SW 1271 (cell line): ENCODE results near the gene AKTIP.
"Not testable (repeated sequence)": the region's sequence is repeated elsewhere in the genome, so short reads cannot be mapped to it uniquely, and the experiment has no call there.

Experiments used
- DNase-seq, 2 experiments: peaks; one replicate each; lab custom pipeline; 2025; lab: John Stamatoyannopoulos, UW

Gene AKTIP

DNA sequence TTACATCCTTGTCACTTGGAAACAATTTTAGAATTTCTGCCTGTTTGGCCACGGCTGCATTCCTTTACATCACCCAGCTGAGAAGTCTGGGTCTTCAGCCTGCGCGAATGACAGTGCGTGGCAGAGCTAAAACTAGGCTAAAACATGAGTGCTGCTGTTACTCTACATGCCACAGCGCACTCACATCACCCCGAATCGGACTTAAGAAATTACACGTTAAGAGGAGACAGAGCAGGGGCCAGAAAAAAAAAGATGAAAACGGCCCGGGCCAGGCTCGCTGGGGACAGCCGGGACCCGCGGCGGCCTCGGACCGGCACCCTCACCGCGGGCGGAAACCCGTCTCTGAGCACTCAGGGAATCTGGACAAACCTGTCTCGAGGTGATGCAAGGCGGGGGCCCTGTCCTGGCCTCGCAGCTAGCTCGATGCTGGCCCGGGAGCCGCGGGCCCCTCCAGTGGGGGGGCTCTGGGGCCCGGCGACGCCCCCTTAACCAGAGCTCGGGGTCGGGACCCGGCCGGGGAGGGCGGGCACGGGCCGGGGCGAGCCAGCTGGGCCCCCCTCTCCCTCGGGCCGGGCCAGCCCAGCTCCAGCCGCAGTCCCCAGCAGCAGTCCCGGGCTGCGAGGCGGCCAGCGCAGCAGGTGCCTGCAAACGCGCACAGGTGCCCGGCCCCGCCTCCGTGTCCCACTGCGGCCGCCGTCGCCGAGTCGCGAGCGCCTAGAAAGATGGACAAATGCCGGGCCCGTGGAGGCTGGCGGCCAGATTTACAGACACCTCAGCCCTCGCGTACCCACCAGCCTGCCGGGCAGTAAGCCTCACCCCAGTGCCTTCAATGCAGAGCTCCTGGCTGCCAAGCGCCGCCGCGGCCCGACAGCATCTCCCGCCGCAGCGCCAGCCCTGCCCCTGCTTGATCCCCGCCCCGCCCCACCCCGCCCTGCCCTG is at the start of gene AKTIP:
AKTIP (minus strand) TSS at position 879 of the 939 bp plus-strand sequence. CDS start 2,950 bp downstream, outside the sequence.
- peak in 1 of 2 experiments; percentile 63 for DNase-seq

DNA sequence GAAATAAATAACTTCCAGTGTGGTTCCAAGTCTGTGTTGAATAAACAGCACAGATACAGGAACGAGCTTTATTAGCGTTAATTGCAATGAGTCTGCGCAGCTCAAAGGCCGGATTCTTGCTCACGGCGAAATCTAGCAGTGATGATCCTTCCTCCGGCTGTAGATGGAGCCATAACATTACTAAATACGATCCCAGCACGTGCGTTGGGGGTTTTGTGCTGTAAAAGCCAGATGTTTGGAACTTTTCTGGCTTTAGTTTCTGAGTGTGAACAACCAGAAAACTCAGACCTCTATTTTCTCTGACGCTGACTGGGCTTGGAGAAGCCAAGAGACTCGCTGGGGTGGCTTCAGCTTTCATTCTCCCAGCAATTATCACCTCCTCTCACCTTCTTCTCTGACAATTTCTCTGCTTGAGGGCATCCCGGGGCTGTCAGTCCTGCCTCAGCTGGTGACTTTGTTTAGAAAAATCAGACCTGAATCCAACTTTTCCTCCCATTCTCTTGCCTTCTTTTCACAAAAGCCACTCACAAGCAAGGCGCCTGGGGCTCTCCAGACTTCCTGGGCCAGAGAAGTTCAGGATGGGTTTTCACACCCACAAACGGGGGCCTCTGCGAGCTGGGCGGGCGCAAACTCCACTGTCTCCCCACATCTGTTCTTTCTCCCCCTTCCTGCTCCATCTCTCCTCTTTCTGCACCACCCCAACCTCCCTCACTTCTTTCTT is 47.1 kb upstream of the AKTIP start:
- peak in 1 of 2 experiments; percentile 22 for DNase-seq

DNA sequence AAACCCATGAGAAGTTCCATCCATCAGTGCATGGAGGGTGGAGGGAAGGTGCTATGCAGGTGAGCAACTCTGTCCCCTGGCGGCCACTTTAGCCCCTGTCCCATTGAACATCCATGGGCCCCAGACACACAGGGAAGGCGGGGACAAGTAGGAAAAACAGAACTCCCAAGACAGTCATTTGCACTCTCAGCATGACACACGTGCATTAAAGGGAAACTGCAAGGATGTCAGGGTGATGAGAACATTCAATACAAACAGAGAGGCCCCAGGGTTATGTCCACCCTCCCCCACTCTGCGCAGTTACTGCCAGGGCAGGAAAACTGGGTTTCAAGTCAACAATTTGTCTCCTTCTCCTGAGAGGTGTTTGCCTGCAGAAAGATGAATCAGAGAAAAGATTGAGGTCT is 44.0 kb upstream of the AKTIP start:
- no peak for DNase-seq

DNA sequence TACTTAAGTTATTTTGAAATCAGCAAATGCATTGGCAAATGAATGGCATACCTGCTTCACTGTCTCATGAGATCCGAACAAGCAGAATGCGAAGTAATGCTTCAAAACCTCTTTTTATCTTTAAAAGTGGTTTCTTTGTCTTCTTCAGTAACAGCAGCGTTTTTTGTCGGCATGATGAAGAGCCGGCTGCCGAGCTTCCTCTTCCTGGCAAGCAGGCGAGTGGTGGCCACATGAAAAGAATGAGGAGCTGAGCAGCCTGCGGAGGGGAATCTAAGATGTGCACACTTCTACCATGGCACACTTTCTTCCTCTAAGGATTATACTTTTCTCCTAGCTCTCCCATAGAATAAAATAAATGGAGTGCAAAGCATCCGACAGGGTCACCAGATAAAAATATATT is 42.4 kb upstream of the AKTIP start:
- no peak for DNase-seq

DNA sequence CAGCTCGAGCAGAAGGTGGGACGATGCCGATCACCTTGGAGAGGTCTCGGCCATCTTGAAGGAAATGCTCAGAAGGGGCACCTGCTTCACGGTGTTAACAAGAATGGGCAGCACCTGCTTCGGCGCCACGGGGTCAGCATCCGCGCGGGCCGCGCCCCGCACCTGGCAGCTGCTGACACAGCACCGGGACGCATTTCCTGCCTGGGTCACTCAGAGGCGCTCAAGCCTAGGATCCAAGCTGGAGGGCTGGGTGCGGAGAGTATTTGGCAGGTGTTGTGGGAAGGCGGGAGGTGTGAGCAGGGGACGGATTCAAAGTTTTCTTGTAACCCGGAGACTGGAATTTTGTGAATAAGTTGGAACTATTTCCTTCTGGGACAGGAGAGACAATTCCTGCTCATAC is 39.3 kb upstream of the AKTIP start:
- no peak for DNase-seq

DNA sequence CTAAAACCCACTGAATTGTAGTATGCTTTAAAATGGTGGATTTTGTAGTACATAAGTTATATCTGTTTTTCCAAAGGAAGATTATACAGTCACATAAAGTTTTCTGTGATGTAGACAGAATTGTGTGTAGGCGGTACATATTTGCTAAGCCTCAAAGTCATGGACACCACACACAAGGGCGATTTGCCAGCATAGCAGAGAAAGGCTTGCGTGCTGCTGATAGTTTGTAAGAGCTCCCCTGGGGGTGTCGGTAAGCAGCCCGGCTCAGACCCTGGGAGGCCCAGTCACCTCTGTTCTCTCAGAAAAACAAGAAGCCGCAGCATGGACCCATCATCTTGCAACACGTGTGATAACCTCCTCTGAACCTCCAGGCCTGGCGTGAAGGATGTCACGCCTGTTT is 38.3 kb upstream of the AKTIP start:
- DNase-seq: no peak

DNA sequence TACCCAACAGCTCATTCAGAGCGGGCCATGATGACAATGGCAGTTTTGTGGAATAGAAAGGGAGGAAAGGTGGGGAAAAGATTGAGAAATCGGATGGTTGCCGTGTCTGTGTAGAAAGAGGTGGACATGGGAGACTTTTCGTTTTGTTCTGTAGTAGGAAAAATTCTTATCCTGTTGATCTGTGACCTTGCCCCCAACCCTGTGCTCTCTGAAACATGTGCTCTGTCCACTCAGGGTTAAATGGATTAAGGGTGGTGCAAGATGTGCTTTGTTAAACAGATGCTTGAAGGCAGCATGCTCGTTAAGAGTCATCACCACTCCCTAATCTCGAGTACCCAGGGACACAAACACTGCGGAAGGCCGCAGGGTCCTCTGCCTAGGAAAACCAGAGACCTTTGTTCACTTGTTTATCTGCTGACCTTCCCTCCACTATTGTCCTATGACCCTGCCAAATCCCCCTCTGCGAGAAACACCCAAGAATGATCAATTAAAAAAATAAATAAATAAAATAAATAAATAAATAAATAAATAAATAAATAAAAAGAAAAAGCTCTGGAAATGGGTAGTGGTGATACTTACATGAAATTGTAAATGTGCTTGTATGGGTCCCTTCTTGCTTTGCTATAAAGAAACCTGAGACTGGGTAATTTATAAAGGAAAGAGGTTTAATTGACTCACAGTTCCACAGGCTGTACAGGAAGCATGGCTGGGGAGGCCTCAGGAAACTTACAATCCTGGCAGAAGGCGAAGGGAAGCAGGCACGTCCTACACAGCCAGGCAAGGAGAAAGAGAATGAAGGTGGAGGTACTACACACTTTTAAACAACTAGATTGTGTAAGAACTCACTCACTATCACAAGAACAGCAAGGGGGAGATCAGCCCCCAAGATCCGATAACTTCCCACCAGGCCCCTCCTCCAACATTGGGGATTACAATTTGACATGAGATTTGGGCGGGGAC is 37.0 kb upstream of the AKTIP start:
- DNase-seq: not testable (repeated sequence)

DNA sequence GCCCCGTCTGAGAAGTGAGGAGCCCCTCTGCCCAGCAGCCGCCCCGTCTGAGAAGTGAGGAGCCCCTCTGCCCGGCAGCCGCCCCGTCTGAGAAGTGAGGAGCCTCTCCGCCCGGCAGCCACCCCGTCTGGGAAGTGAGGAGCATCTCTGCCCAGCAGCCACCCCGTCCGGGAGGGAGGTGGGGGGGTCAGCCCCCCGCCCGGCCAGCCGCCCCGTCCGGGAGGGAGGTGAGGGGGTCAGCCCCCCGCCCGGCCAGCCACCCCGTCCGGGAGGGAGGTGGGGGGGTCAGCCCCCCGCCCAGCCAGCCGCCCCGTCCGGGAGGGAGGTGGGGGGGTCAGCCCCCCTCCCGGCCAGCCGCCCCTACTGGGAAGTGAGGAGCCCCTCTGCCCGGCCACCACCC is 36.3 kb upstream of the AKTIP start:
- DNase-seq: not testable (repeated sequence)

DNA sequence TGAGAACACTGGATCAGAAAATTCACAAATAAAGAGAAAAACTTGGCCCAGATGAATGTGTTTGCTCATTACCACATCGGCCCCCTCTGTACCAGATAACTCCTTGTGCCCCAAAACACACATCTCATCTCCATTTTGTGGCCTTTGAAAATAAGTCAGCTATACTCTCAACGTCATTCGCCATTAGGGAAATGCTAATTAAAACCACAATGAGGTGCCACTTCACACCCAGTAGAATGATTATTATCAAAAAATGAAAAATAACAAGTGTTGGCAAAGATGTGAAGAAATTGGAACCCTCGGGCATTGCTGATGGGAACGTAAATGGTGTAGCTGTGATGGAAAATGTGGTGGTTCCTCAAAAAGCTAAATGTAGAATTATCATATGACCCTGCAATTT is 34.6 kb upstream of the AKTIP start:
- no peak for DNase-seq

DNA sequence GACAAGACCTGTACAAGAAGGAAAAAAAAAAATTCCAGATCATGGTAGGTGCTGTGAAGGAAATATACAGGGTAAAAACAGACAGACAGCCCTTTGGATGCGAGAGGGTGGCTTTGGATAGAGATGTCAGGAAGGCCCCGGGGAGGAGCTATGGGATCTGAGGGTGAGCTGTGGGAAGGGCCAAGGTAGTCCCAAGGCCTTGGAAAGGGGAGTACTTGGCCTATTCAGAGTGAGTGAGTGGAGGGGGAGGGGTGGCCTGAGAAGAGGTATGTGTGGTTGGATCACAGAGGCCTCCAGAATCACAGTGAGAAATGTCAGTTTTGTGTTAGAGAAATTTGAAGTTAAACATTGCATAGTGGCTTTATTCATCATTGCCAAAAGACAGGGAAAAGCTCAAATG is 31.2 kb upstream of the AKTIP start:
- no peak for DNase-seq

DNA sequence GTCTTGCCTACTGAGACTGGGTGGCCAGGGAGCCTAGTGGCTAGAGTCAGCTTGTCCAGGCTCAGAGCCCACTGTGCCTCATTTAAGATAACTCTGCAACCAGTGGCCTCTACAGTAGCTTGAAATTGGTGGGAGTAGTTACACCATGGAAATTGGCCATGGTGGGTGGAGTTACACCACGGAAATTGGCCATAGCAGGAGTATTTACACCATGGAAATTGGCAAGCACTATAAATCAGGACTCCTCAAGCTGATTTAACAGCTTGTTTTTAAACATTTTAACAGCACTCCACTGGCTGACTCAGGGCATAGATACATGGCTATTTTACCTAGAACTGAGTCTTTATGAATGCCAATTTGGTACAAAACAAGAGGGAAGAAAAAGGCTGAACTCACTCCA is 27.7 kb upstream of the AKTIP start:
- DNase-seq: no peak

DNA sequence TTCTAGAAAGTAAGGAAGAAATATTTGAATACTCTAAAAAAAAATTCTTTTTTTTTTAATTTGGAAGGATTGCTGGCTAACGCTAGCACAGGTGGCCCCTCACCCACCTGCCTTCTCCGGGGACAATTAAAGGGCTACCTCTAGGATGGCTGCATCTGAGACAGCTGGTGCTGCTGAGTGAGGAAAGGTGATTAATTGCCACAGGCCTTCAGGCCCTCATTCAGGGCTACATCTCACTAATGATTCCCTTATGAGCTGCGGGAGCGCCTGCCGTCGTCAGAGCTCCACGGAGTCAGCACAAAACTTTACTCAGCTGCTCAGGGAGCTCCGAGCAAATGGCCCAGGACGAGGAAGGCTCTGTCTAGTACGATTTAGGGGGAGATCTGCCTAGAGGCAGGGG is 27.0 kb upstream of the AKTIP start:
- no peak for DNase-seq

DNA sequence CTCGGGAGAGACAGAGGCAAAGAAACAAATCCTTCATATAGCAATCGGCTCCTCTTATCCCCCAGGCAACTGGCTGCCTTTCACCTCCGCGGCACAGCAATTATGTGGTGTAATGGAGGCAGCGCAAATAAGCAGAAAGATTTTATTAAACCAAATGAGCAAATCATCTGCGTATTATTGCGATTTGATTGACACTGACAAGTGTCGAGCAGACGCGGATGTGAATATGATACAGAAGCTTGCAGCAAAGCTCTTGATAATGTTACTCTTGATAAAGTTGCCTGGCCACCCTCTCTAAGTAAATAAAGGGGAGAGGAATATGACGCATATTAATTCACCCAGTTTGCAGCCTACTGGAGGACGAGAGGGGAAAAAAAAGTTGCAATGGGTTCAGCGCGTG is 26.5 kb upstream of the AKTIP start:
- no peak for DNase-seq

DNA sequence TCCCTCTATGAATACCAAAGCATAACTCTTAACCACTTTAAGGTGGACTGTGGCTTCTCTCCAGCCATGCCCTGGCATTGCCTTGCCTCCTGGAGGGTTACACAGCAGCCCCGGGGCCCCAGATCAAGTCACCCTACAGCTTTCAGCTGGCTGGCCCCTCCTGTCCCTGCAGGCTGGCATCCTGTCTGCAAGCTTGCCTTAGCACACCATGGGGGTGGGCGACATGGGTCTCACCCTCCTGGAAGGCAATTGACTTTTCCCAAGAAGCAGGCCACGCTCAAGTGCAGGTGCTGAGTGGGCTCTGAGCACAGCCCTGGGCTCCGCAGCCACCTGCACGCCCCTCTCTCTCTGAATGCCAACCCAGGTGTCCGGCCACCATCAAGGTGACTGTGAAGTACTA is 25.8 kb upstream of the AKTIP start:
- DNase-seq: no peak

DNA sequence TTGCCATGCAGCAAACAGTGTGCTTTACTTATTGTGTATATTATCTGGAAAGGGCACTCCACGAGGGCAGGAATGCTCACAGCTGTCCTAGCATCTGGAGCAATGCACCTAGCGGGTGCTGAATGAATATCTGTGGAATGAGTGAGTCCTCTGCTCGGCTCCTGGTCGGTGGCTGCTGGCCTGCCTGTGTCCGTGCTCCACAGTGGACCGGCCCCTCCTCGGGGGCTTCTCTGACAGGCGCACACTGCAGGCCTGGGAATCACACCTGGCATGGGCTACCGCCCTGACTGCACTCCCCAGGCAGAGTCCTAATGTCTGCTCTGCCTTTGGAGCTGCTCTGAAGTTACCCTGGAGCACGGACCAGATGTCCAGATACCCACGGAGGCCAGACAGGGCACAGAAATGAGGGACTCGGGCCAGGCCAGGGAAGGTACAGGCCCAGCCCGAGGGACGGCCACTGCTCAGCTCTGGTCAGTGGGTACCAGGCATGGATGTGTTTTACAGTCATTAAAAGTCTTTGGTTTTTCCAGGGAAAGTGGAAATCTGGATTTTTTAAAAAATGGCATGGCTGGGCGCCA is 21.1 kb upstream of the AKTIP start:
- DNase-seq: no peak

DNA sequence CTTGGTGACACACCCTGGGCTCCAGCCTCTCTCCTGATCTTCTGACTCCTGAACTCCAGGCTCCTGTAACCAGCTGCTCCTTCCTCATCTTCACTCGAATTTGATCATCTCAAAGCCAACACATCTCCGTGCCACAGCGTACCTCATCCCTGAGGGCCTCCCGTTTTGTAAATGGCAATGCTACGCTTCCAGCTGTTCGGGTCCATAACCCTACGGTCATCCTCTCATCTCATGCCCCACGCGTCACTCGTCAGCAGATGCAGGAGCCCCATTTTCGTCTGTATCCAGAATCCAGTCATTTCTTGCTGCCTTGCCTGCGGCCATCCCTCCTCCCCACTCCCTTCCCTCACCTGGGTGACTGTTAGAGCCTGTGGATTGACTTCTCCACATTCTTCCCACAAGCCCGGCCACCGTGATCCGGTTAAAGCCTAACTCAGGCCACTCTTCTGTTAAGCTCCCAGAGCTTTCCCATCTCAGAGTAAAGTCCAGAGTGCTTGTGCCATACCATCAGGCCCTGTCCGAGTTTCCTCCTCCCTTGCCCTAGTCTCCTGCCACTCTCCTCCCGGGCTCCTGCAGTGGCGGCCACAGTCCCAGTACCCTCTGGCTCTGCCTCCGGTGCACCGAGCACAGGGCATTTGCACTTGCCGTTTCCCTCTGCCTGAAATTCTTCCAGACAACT is 20.3 kb upstream of the AKTIP start:
- DNase-seq: no peak

DNA sequence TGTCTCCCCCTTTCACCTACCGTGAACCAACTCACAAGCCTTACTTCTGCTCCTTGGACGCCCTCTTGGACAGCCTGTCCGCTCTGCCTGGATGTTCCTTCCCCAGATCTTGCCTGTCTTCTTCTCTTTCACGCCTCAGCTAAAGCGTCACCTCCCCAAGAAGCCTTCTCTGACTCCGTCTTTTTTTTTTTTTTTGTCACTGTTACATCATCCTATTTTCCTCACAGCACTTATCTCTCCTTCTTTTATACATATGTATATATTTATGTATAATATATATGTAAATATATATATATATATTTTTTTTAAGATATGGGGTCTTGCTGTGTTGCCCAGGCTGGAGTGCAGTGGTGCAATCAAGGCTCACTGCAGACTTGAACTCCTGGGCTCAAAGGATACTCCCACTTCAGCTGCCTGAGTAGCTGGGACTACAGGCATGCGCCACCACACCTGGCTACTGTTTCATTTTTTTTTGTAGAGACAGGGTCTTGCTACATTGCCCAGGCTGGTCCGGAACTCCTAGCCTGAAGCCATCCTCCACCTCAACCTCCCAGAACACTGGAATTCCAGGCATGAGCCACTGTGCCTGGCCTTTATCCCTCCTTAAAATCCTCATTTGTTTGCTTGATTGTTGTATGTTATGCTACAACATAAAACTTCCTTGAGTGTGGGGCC is 16.5 kb upstream of the AKTIP start:
- DNase-seq: no peak

DNA sequence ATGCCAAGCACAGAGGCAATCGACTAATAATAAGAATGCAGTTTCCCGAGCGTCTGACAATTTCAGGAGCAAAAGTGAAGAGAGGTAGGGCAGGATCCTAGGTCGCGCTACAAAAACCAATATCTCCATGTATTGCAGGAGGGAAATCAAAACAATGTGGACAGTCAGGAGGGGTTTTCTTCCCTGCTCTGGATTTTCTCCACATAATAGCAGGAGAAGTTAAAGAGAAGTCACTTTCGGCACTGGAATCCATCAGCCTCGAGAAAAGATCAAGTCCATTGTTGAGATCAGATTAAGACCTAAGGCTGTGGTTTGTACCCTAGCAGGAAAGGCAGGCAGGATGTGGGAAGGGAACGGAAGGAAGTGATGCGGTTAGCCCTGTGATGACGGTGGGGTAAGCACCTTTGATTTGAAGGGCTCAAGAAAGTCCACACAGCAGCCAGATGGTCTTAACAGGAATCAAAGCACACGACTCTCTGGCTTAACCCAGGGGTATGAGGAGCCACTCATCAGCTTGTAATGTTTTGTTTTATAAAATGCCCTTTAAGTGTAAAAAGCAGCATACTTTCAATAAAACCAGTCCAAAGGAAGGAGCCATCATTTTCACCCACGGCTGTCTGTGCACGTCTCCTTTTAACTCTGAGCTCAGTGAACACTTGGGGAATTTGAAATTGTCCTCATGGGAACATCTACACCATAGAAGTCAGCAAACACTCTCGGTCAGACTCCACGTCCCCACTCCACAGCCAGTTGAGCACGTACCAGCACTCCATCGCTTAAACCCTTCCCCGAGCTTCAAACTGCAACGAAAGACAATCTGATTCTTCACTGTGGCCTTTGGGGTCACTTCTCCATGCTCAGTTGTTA is 15.8 kb upstream of the AKTIP start:
- DNase-seq: peak in 1 of 2 experiments; percentile 10

DNA sequence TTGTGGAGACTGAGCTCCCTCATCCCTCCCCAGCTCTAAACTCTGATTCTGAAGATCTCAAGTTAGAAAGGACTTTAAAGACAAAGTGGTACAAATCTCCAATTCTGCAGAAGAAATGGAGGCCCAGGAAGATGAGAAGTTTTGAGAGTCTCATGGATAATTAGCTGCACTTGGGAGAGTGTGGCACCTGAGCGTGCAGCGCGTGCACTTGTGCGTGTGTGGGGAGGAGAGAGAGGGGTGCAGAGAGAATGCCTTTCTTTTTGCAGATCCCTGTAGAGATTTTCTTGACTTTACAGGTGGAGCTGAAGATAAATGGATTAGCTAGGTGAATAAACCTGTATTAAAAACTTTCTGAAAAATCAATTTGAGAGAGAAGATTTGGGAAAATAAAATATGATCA is 14.8 kb upstream of the AKTIP start:
- no peak for DNase-seq

DNA sequence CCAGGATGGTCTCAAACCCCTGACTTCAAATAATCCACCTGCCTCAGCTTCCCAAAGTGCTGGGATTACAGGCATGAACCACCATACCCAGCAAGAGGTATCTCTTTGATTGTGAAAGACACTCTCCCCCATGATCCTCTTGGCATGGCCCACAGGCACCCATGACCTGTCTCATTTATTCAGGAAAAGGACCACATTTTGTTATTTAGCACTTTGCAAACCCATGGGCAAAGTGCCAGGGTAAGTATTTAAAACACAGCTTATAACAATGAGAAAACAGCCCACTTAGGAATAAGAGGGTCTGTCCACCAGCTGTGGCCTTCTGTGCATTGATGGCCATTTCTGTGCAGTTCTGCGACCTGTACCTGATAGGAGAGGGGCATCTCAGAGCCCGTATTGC is 12.8 kb upstream of the AKTIP start:
- DNase-seq: no peak
